HG02798 (cell line): ENCODE results near the gene FAM120A.
A peak's percentile ranks its signal among the peaks of the same experiment; 100 is the strongest.

ENCODE experiments used
- ATAC-seq: cut with Tn5 transposase; IDR thresholded peaks from one replicate; pipeline ENCODE4 v1.9.1; 2021; ENCODE audit warnings: mild to moderate bottlenecking; ENCODE audit not compliant: unreplicated experiment, poor library complexity

The FAM120A gene

GRCh38 chr9:93440896-93441580 lies 10.4 kb upstream of the FAM120A start:
- ATAC-seq = no peak

- no peak for ATAC-seq
Measured at GRCh38 chr9:93446073-93446472, 5.4 kb upstream of the FAM120A start.

- no peak for ATAC-seq
Measured at GRCh38 chr9:93447655-93448054, 3.8 kb upstream of the FAM120A start.

GRCh38 chr9:93451849-93452709 lies 594 bp downstream of the FAM120A start:
- ATAC-seq = peak; percentile 14

GRCh38 chr9:93452710-93453046 lies 1.2 kb downstream of the FAM120A start:
- ATAC-seq = no peak

GRCh38 chr9:93453047-93453914 lies 1.8 kb downstream of the FAM120A start, which contains the start of gene FAM120AOS:
FAM120AOS (minus strand) TSS chr9:93453581; CDS start chr9:93452709, 872 bp downstream.
- peak; percentile 73 for ATAC-seq

- ATAC-seq = no peak
Measured at GRCh38 chr9:93456022-93456421, 4.5 kb downstream of the FAM120A start.

GRCh38 chr9:93456504-93456903 lies 5.0 kb downstream of the FAM120A start:
- no peak for ATAC-seq

- no peak for ATAC-seq
Measured at GRCh38 chr9:93457006-93457405, 5.5 kb downstream of the FAM120A start.

- ATAC-seq = no peak
Measured at GRCh38 chr9:93458712-93459111, 7.2 kb downstream of the FAM120A start.

- no peak for ATAC-seq
Measured at GRCh38 chr9:93459432-93459847, 8.0 kb downstream of the FAM120A start.

GRCh38 chr9:93460689-93461413 lies 9.4 kb downstream of the FAM120A start:
- ATAC-seq = no peak

GRCh38 chr9:93461414-93461743 lies 9.9 kb downstream of the FAM120A start:
- ATAC-seq = no peak

GRCh38 chr9:93461821-93462220 lies 10.3 kb downstream of the FAM120A start:
- ATAC-seq = no peak

GRCh38 chr9:93463638-93464248 lies 12.3 kb downstream of the FAM120A start:
- no peak for ATAC-seq

GRCh38 chr9:93464395-93464794 lies 12.9 kb downstream of the FAM120A start:
- ATAC-seq = no peak

- no peak for ATAC-seq
Measured at GRCh38 chr9:93464876-93465275, 13.4 kb downstream of the FAM120A start.

- ATAC-seq = no peak
Measured at GRCh38 chr9:93465855-93466254, 14.4 kb downstream of the FAM120A start.

- ATAC-seq = no peak
Measured at GRCh38 chr9:93466416-93467061, 15.1 kb downstream of the FAM120A start.
